Karpas-422 (cell line): ENCODE results near the gene TMEM121B. TPM values are rescaled to one million over a fixed set of nuclear protein-coding genes. Genes with fewer than 3 reads are reported as not detected.

Source experiments
- DNase-seq: peaks from one replicate; pipeline ENCODE4 v3.0.0-alpha.2; 2015
- H2AFZ ChIP-seq: fragments of 200-600 bp; sonication (generic); 2 replicates; pipeline ENCODE4 v1.6.1; 2014; ENCODE audit warnings: antibody characterized with exemption, low read length, mixed read lengths
- H3K27ac ChIP-seq: fragments of 200-600 bp; sonication (generic); 2 replicates; pipeline ENCODE4 v1.5.1; 2014; ENCODE audit warnings: mild to moderate bottlenecking, low read length, moderate library complexity
- H3K27me3 ChIP-seq: fragments of 200-600 bp; sonication (generic); 2 replicates; pipeline ENCODE4 v1.6.1; 2014; ENCODE audit warnings: low read length, mixed read lengths
- H3K36me3 ChIP-seq: fragments of 200-600 bp; sonication (generic); 2 replicates; pipeline ENCODE4 v1.6.1; 2014; ENCODE audit warnings: low read length, mixed read lengths; ENCODE audit not compliant: insufficient read depth
- H3K4me1 ChIP-seq: fragments of 200-600 bp; sonication (generic); 2 replicates; pipeline ENCODE4 v1.6.1; 2014; ENCODE audit warnings: mild to moderate bottlenecking, low read length, mixed read lengths
- H3K4me2 ChIP-seq: fragments of 200-600 bp; sonication (generic); 2 replicates; pipeline ENCODE4 v1.6.1; 2014; ENCODE audit warnings: low read length, low read depth, mild to moderate bottlenecking; ENCODE audit not compliant: poor library complexity, severe bottlenecking
- H3K4me3 ChIP-seq: fragments of 200-600 bp; sonication (generic); 2 replicates; pipeline ENCODE4 v1.5.1; 2014; ENCODE audit warnings: mild to moderate bottlenecking, antibody characterized with exemption, low read length, mixed read lengths
- H3K79me2 ChIP-seq: fragments of 200-600 bp; sonication (generic); 2 replicates; pipeline ENCODE4 v1.6.1; 2014; ENCODE audit warnings: mild to moderate bottlenecking, low read length, mixed read lengths
- H3K9ac ChIP-seq: fragments of 200-600 bp; sonication (generic); 2 replicates; pipeline ENCODE4 v1.6.0; 2014; ENCODE audit warnings: low read length
- H3K9me2 ChIP-seq: fragments of 200-600 bp; sonication (generic), shearing (Covaris generic); replicated peaks from 2 replicates; pipeline ENCODE4 v1.6.0; 2014; ENCODE audit warnings: mild to moderate bottlenecking, low read length, moderate library complexity; ENCODE audit not compliant: insufficient read depth
- H3K9me3 ChIP-seq: fragments of 300-700, 200-600 bp; sonication (generic); 2 replicates; pipeline ENCODE4 v1.6.1; 2014; ENCODE audit warnings: low read length, mixed read lengths
- H4K20me1 ChIP-seq: fragments of 200-600 bp; sonication (generic); 2 replicates; pipeline ENCODE4 v1.6.1; 2014; ENCODE audit warnings: mild to moderate bottlenecking, antibody characterized with exemption, low read length, low read depth; ENCODE audit not compliant: insufficient read depth
- total RNA-seq: library from RNA; depleted of rRNA; stranded (reverse); fragments of >200 nt; shearing (Covaris generic); gene quantifications from 2 replicates; pipeline ENCODE4 v1.2.3, GENCODE V29; 2014; ENCODE audit warnings: low replicate concordance

Gene TMEM121B
- total RNA-seq, 1 experiment from 2014 or later = 0.04 TPM

- H3K4me3 ChIP-seq = no peak overlapping the region
Measured at GRCh38 chr22:17143826-17144225, 22.7 kb upstream of the TMEM121B start.

GRCh38 chr22:17143101-17143500, 21.9 kb upstream of the TMEM121B start:
- Histone ChIP-seq H2AFZ (no peak overlapping the region), H3K9me3 (no peaks in the 10 kb centered on the region), H3K9me2 (no peaks in the 10 kb centered on the region), H3K79me2 (peaks cover 9% of the 10 kb centered on the region), H3K27me3 (no peaks in the 10 kb centered on the region), H3K36me3 (peaks cover 16% of the 10 kb centered on the region), H3K4me1 (peaks cover 4% of the 10 kb centered on the region; the same call in 1 of the 2 replicates), H3K4me3 (no peak overlapping the region), H4K20me1 (peaks cover 13% of the 10 kb centered on the region; the same call in 1 of the 2 replicates), H3K4me2 (no peak overlapping the region), H3K9ac (no peak overlapping the region), H3K27ac (no peak overlapping the region)
- DNase-seq = no peak

More at GRCh38 chr22:17143826-17144225, 22.7 kb upstream of the TMEM121B start:
- Histone ChIP-seq H3K27ac (no peak overlapping the region), H3K4me2 (no peak overlapping the region), H3K36me3 (peaks cover 21% of the 10 kb centered on the region), H3K9me3 (no peaks in the 10 kb centered on the region), H3K9me2 (no peaks in the 10 kb centered on the region), H3K4me1 (peaks cover 4% of the 10 kb centered on the region; the same call in 1 of the 2 replicates), H3K27me3 (no peaks in the 10 kb centered on the region), H2AFZ (no peak overlapping the region), H3K9ac (no peak overlapping the region), H3K79me2 (peaks cover 16% of the 10 kb centered on the region), H4K20me1 (peaks cover 20% of the 10 kb centered on the region; the same call in 1 of the 2 replicates)
- DNase-seq = no peak

- no peaks in the 10 kb centered on the region for H3K9me2 ChIP-seq
- H2AFZ ChIP-seq = no peak overlapping the region
- no peaks in the 10 kb centered on the region for H3K9me3 ChIP-seq
- H3K4me3 ChIP-seq = no peak overlapping the region
- H3K27ac ChIP-seq = no peak overlapping the region
- peaks cover 4% of the 10 kb centered on the region; the same call in 1 of the 2 replicates for H3K4me1 ChIP-seq
- H3K4me2 ChIP-seq = no peak overlapping the region
- H3K9ac ChIP-seq = no peak overlapping the region
- peaks cover 10% of the 10 kb centered on the region for H3K36me3 ChIP-seq
- no peaks in the 10 kb centered on the region; the same call in 1 of the 2 replicates for H3K79me2 ChIP-seq
- H3K27me3 ChIP-seq = no peaks in the 10 kb centered on the region
- peaks cover 7% of the 10 kb centered on the region; the same call in 1 of the 2 replicates for H4K20me1 ChIP-seq
- DNase-seq = no peak
Measured at GRCh38 chr22:17140826-17141766, 19.9 kb upstream of the TMEM121B start.

- Histone ChIP-seq H4K20me1 (0 out of 2 replicates have a peak, but pooled peaks cover 7% of the 10 kb centered on the region), H2AFZ (no peak overlapping the region), H3K4me3 (no peak overlapping the region), H3K9me2 (no peaks in the 10 kb centered on the region), H3K27me3 (no peaks in the 10 kb centered on the region), H3K4me2 (no peak overlapping the region), H3K4me1 (no peaks in the 10 kb centered on the region), H3K79me2 (no peaks in the 10 kb centered on the region), H3K27ac (no peak overlapping the region), H3K9ac (no peak overlapping the region), H3K36me3 (peaks cover 10% of the 10 kb centered on the region), H3K9me3 (no peaks in the 10 kb centered on the region)
- DNase-seq = no peak
Measured at GRCh38 chr22:17140022-17140421, 18.9 kb upstream of the TMEM121B start.

- Histone ChIP-seq H3K4me1 (peaks cover 1% of the 10 kb centered on the region), H3K9me3 (no peaks in the 10 kb centered on the region), H3K27me3 (no peaks in the 10 kb centered on the region), H3K4me2 (no peak overlapping the region), H4K20me1 (0 out of 2 replicates have a peak, but pooled peaks cover 4% of the 10 kb centered on the region), H3K79me2 (no peaks in the 10 kb centered on the region), H3K4me3 (no peak overlapping the region), H3K27ac (no peak overlapping the region), H2AFZ (no peak overlapping the region), H3K9me2 (no peaks in the 10 kb centered on the region), H3K9ac (no peak overlapping the region), H3K36me3 (peaks cover 7% of the 10 kb centered on the region)
- no peak for DNase-seq
Measured at GRCh38 chr22:17138513-17138912, 17.4 kb upstream of the TMEM121B start.

DNA sequence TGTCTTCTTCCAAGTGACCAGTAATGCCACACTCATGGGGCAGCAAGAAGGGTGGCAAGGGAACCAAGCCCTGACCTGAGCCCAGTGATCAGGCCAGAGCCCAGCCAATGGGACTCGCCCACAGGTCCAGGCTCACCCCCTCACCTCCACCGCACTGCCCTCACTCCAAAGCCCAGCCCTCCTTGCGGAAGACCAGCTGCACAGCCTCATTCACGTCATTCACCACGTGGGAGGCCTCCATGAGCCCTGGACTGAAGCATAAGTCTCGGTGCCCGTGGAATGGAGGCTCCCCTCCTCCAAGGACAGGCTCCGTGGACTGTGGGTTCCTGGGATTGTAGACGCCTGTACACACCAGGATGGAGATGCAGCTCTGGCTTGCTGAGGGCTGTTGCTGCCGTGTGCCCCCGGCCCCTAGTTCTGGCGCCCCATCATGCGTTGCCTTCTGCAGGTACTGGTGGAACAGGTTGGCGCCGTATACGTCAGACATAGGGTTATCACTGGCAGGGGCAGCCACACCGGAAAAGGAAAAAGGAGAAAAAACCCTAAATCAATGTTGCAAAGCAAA, 16.8 kb upstream of the TMEM121B start:
- Histone ChIP-seq H3K27me3 (no peaks in the 10 kb centered on the region), H2AFZ (no peak overlapping the region), H3K9me2 (no peaks in the 10 kb centered on the region), H3K9ac (no peak overlapping the region), H3K36me3 (peaks cover 3% of the 10 kb centered on the region; the same call in 1 of the 2 replicates), H3K79me2 (no peaks in the 10 kb centered on the region), H3K9me3 (no peaks in the 10 kb centered on the region), H3K4me3 (no peak overlapping the region), H3K27ac (no peak overlapping the region), H3K4me1 (peaks cover 7% of the 10 kb centered on the region), H3K4me2 (no peak overlapping the region), H4K20me1 (no peaks in the 10 kb centered on the region)
- no peak for DNase-seq

GRCh38 chr22:17137170-17137569, 16.0 kb upstream of the TMEM121B start:
- no peaks in the 10 kb centered on the region for H3K79me2 ChIP-seq
- no peak overlapping the region for H3K4me2 ChIP-seq
- H3K9me3 ChIP-seq = no peaks in the 10 kb centered on the region
- H3K9me2 ChIP-seq = no peaks in the 10 kb centered on the region
- H2AFZ ChIP-seq = no peak overlapping the region
- H3K9ac ChIP-seq = no peak overlapping the region
- H3K4me1 ChIP-seq = peaks cover 15% of the 10 kb centered on the region
- H3K4me3 ChIP-seq = no peak overlapping the region
- no peaks in the 10 kb centered on the region for H4K20me1 ChIP-seq
- peaks cover 3% of the 10 kb centered on the region; the same call in 1 of the 2 replicates for H3K36me3 ChIP-seq
- DNase-seq = no peak
- no peaks in the 10 kb centered on the region for H3K27me3 ChIP-seq
- no peak overlapping the region for H3K27ac ChIP-seq

GRCh38 chr22:17135153-17135760, 14.1 kb upstream of the TMEM121B start:
- no peaks in the 10 kb centered on the region for H3K9me2 ChIP-seq
- H3K36me3 ChIP-seq = no peaks in the 10 kb centered on the region
- H3K27me3 ChIP-seq = no peaks in the 10 kb centered on the region
- no peaks in the 10 kb centered on the region for H3K9me3 ChIP-seq
- H2AFZ ChIP-seq = no peak overlapping the region
- H3K4me2 ChIP-seq = no peak overlapping the region
- H3K4me1 ChIP-seq = peaks cover 25% of the 10 kb centered on the region
- H3K4me3 ChIP-seq = no peak overlapping the region
- H4K20me1 ChIP-seq = no peaks in the 10 kb centered on the region; the same call in 1 of the 2 replicates
- no peak for DNase-seq
- H3K79me2 ChIP-seq = no peaks in the 10 kb centered on the region
- H3K9ac ChIP-seq = no peak overlapping the region
- H3K27ac ChIP-seq = no peak overlapping the region
